DND-41 (cell line): Measurements from ENCODE around the gene ST6GALNAC2.

ENCODE experiments used
- ATAC-seq: fragments of 200-7000 bp; cut with Tn5 transposase; 3 replicates; pipeline ENCODE4 v1.9.1; 2021; ENCODE audit warnings: low read depth; ENCODE audit not compliant: insufficient read depth
- DNase-seq: peaks from one replicate; pipeline ENCODE4 v3.0.0-alpha.2; 2020
- H2AFZ ChIP-seq: 2 replicates; pipeline ENCODE4 v1.6.0; 2012; ENCODE audit warnings: low read depth, low read length
- H3K27ac ChIP-seq: 2 replicates; pipeline ENCODE4 v1.5.1; 2012; ENCODE audit warnings: low read length, inconsistent platforms
- H3K27me3 ChIP-seq: fragments of 200-600 bp; sonication (generic); 2 replicates; pipeline ENCODE4 v1.6.0; 2012; ENCODE audit warnings: low read length, mild to moderate bottlenecking, inconsistent platforms; ENCODE audit not compliant: insufficient read depth, poor library complexity
- H3K36me3 ChIP-seq: 2 replicates; pipeline ENCODE4 v1.5.1; 2012; ENCODE audit warnings: low read length, inconsistent platforms; ENCODE audit not compliant: insufficient read depth
- H3K4me1 ChIP-seq: 2 replicates; pipeline ENCODE4 v1.5.1; 2012; ENCODE audit warnings: mild to moderate bottlenecking, low read length; ENCODE audit not compliant: insufficient read depth
- H3K4me2 ChIP-seq: 2 replicates; pipeline ENCODE4 v1.6.0; 2012; ENCODE audit warnings: mild to moderate bottlenecking, moderate library complexity, low read length, inconsistent platforms; ENCODE audit not compliant: insufficient read depth
- H3K4me3 ChIP-seq, 2 experiments: fragments of 200-600 bp in 1 of 2; shearing (Covaris generic) in 1 of 2; 2 replicates each; pipeline ENCODE4 v1.5.1; 2012 to 2016; ENCODE audit warnings: inconsistent platforms in 2 of 2, low read length in 2 of 2, mild to moderate bottlenecking in 2 of 2, low read depth in 1 of 2, moderate library complexity in 1 of 2
- H3K79me2 ChIP-seq: 2 replicates; pipeline ENCODE4 v1.6.0; 2012; ENCODE audit warnings: low read length, inconsistent platforms; ENCODE audit not compliant: insufficient read depth
- H3K9ac ChIP-seq: 2 replicates; pipeline ENCODE4 v1.6.0; 2012; ENCODE audit warnings: low read depth, mild to moderate bottlenecking, inconsistent platforms, low read length, moderate library complexity
- H3K9me3 ChIP-seq: 2 replicates; pipeline ENCODE4 v1.5.1; 2012; ENCODE audit warnings: low read length, moderate library complexity, mild to moderate bottlenecking, inconsistent platforms; ENCODE audit not compliant: insufficient read depth, severe bottlenecking
- H4K20me1 ChIP-seq: 2 replicates; pipeline ENCODE4 v1.6.0; 2012; ENCODE audit warnings: low read length; ENCODE audit not compliant: insufficient read depth
- CTCF ChIP-seq: IDR thresholded peaks from 2 replicates; pipeline ENCODE4 v1.5.1; 2012; ENCODE audit warnings: borderline replicate concordance, low read length, moderate library complexity, mild to moderate bottlenecking; ENCODE audit not compliant: poor library complexity, severe bottlenecking; ENCODE audit errors: extremely low read depth
- EZH2 ChIP-seq: IDR thresholded peaks from 3 replicates; pipeline ENCODE4 v1.6.1; 2012; ENCODE audit warnings: borderline replicate concordance, low read depth, mild to moderate bottlenecking, moderate library complexity, low read length, inconsistent platforms; ENCODE audit not compliant: severe bottlenecking

ST6GALNAC2 gene

GRCh38 chr17:76576189-76576588, 9.5 kb downstream of the ST6GALNAC2 start:
- TF ChIP-seq CTCF (no peak), EZH2 (no peak)
- DNase-seq (no peak), ATAC-seq (no peak)
- H3K36me3 ChIP-seq: no peaks in the 10 kb centered on the region
- H3K4me3 ChIP-seq: no peak overlapping the region
- H3K9me3 ChIP-seq: no peaks in the 10 kb centered on the region
- H3K4me1 ChIP-seq: no peaks in the 10 kb centered on the region
- H2AFZ ChIP-seq: no peak overlapping the region
- no peak overlapping the region for H3K4me2 ChIP-seq
- no peaks in the 10 kb centered on the region for H4K20me1 ChIP-seq
- H3K27me3 ChIP-seq: no peaks in the 10 kb centered on the region
- no peak overlapping the region for H3K9ac ChIP-seq
- no peak overlapping the region for H3K27ac ChIP-seq
- no peaks in the 10 kb centered on the region for H3K79me2 ChIP-seq

GRCh38 chr17:76575570-76575969, 10.1 kb downstream of the ST6GALNAC2 start:
- no peak for ATAC-seq
- H3K9me3 ChIP-seq: no peaks in the 10 kb centered on the region
- H3K36me3 ChIP-seq: no peaks in the 10 kb centered on the region
- no peak overlapping the region for H3K27ac ChIP-seq
- no peak overlapping the region for H3K4me3 ChIP-seq
- H4K20me1 ChIP-seq: no peaks in the 10 kb centered on the region
- DNase-seq: no peak
- H3K79me2 ChIP-seq: no peaks in the 10 kb centered on the region
- no peak overlapping the region for H3K9ac ChIP-seq
- H3K4me1 ChIP-seq: no peaks in the 10 kb centered on the region
- no peaks in the 10 kb centered on the region for H3K27me3 ChIP-seq
- H3K4me2 ChIP-seq: no peak overlapping the region
- no peak overlapping the region for H2AFZ ChIP-seq
- TF ChIP-seq CTCF: no peak
- no peak for TF ChIP-seq EZH2

- no peaks in the 10 kb centered on the region for H3K9me3 ChIP-seq
- ATAC-seq (no peak), DNase-seq (no peak)
- no peak overlapping the region for H2AFZ ChIP-seq
- no peak overlapping the region for H3K4me2 ChIP-seq
- no peak for TF ChIP-seq EZH2
- no peak for TF ChIP-seq CTCF
- H3K4me3 ChIP-seq: no peak overlapping the region
- H3K9ac ChIP-seq: no peak overlapping the region
- no peaks in the 10 kb centered on the region for H3K27me3 ChIP-seq
- H4K20me1 ChIP-seq: peaks cover 2% of the 10 kb centered on the region; the same call in 1 of the 2 replicates
- H3K4me1 ChIP-seq: no peaks in the 10 kb centered on the region
- no peak overlapping the region for H3K27ac ChIP-seq
- no peaks in the 10 kb centered on the region for H3K36me3 ChIP-seq
- no peaks in the 10 kb centered on the region for H3K79me2 ChIP-seq
Measured at GRCh38 chr17:76574166-76574565, 11.5 kb downstream of the ST6GALNAC2 start.

GRCh38 chr17:76573096-76573495, 12.6 kb downstream of the ST6GALNAC2 start:
- no peak overlapping the region for H3K4me2 ChIP-seq
- no peaks in the 10 kb centered on the region for H3K27me3 ChIP-seq
- TF ChIP-seq CTCF: no peak
- no peak for TF ChIP-seq EZH2
- H3K36me3 ChIP-seq: no peaks in the 10 kb centered on the region
- H3K4me3 ChIP-seq: no peak overlapping the region
- H3K27ac ChIP-seq: no peak overlapping the region
- no peak overlapping the region for H3K9ac ChIP-seq
- no peak overlapping the region for H2AFZ ChIP-seq
- H3K9me3 ChIP-seq: no peaks in the 10 kb centered on the region
- H4K20me1 ChIP-seq: peaks cover 3% of the 10 kb centered on the region; the same call in 1 of the 2 replicates
- no peak for DNase-seq
- H3K79me2 ChIP-seq: no peaks in the 10 kb centered on the region
- ATAC-seq: no peak
- no peaks in the 10 kb centered on the region for H3K4me1 ChIP-seq
